HCT116 (cell line): ENCODE measurements around the gene FBN1.

ENCODE experiments used
- CTCF ChIP-seq, 3 experiments: fragments of 200-600 bp in 1 of 3; sonication (generic) in 1 of 3; IDR thresholded peaks in 2 of 3; conservative IDR thresholded peaks in 1 of 3; 2 replicates each; pipeline ENCODE4 v1.5.1; 2012 to 2017; ENCODE audit warnings: low read depth in 2 of 3, low read length in 2 of 3, antibody characterized with exemption in 1 of 3, borderline replicate concordance in 1 of 3, control low read depth in 1 of 3, mild to moderate bottlenecking in 1 of 3, mixed read lengths in 1 of 3, mixed run types in 1 of 3, moderate library complexity in 1 of 3; ENCODE audit not compliant: insufficient read depth in 1 of 3
- POLR2A ChIP-seq: IDR thresholded peaks from 2 replicates; pipeline ENCODE4 v1.7.0; 2011; ENCODE audit warnings: borderline replicate concordance; ENCODE audit not compliant: insufficient read depth, insufficient read length; ENCODE audit errors: extremely low read depth
- ZNF274 ChIP-seq: fragments of 200-500 bp; sonication (Bioruptor generic); IDR thresholded peaks from 2 replicates; pipeline ENCODE4 v1.6.1; 2014; ENCODE audit warnings: mild to moderate bottlenecking, low read depth, low read length, inconsistent platforms
- TF ChIP-seq, protein P1 (sequence below): IDR thresholded peaks from 2 replicates; pipeline ENCODE4 v1.6.1; 2011; ENCODE audit warnings: mild to moderate bottlenecking, low read length, moderate library complexity; ENCODE audit not compliant: insufficient replicate concordance; ENCODE audit errors: extremely low read depth

- TF ChIP-seq CTCF (IDR thresholded peaks at IDR 0.05 in 2 of 3, conservative IDR thresholded peaks at IDR 0.05 in 1 of 3; ENCODE audit: borderline replicate concordance in 1 of 3, insufficient read depth in 1 of 3, low read depth in 2 of 3, low read length in 2 of 3) (no peak), POLR2A (no peak), ZNF274 (no peak)
- TF ChIP-seq, protein P1, sequence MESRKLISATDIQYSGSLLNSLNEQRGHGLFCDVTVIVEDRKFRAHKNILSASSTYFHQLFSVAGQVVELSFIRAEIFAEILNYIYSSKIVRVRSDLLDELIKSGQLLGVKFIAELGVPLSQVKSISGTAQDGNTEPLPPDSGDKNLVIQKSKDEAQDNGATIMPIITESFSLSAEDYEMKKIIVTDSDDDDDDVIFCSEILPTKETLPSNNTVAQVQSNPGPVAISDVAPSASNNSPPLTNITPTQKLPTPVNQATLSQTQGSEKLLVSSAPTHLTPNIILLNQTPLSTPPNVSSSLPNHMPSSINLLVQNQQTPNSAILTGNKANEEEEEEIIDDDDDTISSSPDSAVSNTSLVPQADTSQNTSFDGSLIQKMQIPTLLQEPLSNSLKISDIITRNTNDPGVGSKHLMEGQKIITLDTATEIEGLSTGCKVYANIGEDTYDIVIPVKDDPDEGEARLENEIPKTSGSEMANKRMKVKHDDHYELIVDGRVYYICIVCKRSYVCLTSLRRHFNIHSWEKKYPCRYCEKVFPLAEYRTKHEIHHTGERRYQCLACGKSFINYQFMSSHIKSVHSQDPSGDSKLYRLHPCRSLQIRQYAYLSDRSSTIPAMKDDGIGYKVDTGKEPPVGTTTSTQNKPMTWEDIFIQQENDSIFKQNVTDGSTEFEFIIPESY, result no peak
Measured at GRCh38 chr15:48558226-48558625, 87.3 kb downstream of the FBN1 start.
